Measurements from ENCODE around the gene NKTR.
A peak's percentile ranks its signal among the peaks of the same experiment; 100 is the strongest.

The NKTR gene

DNA sequence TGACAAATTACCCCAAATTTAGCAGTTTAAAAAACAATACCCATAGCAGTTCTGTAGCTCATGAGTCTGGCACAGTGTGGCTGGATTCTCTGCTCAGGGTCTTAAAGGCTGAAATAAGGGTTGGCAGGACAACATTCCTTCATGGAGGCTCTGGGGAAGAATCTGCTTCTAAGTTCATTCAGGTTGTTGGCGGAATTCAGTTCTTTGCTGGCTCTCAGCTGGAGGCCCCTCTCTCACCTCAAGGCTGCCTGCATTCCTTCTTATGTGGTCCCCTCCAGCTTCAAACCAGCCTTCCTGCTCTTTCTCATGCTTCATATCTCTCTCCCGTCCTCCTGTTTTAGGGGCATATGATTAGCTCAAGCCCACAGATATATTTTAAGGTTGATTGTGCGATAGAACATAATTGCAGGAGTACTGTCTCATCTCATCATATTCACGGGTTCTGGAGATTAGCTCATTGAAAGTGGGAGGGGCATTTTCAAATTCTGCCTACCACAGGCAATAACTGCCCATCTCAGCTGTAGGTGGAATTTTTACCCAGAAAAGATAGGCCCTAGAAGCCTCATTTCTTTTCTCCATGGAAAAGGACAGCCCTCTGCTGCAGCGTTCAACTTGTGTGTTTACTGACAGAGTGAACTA is 47.5 kb downstream of the NKTR start:
- intact Hi-C loops (cut with DNase I) = no loop called here
- DNase-seq = no peak

DNA sequence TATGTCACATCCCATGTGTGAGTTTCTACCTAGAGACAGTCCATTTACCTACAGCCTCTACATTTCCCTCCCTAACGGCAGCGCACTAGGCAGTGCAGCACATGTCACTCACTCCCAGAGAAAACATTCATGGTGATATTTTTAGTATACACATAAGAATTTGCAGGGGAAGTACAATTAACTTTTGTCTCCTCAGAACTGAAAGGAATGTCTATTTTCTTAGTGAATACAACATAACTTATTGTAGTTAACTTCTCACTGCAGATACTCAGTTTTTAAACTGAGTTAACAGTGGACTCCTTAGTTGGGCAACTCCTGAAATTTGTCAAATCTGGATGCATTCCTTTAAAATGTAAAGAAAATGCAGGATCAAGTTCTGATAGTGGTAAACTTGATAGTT is 48.5 kb downstream of the NKTR start:
- intact Hi-C loops (cut with DNase I) = no loop called here
- DNase-seq = no peak

DNA sequence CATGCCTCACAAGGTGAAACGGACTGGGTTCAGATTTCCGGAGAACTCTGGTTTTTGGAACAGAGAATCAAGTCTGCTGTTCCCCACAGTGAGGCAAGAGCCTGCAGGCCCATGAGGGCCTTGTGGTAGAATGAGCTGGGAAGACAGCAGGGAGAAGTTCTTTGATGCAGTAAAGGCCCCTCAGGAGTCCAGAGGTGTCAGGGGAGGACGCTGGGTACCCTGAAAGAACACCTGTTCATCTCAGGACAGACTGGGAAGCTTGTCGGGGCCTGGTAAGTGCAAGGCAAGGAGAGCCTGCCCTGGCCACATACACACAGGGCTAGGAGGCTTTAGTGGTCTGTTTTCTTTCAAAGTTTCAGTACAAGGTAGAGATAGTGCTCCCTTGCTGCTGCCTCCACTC is 49.3 kb downstream of the NKTR start:
- intact Hi-C loops (cut with DNase I) = loop anchor here (5.0 kb wide), 1 partner anchor 47 kb away; the partner anchor contains the start of gene NKTR
- no peak for DNase-seq

DNA sequence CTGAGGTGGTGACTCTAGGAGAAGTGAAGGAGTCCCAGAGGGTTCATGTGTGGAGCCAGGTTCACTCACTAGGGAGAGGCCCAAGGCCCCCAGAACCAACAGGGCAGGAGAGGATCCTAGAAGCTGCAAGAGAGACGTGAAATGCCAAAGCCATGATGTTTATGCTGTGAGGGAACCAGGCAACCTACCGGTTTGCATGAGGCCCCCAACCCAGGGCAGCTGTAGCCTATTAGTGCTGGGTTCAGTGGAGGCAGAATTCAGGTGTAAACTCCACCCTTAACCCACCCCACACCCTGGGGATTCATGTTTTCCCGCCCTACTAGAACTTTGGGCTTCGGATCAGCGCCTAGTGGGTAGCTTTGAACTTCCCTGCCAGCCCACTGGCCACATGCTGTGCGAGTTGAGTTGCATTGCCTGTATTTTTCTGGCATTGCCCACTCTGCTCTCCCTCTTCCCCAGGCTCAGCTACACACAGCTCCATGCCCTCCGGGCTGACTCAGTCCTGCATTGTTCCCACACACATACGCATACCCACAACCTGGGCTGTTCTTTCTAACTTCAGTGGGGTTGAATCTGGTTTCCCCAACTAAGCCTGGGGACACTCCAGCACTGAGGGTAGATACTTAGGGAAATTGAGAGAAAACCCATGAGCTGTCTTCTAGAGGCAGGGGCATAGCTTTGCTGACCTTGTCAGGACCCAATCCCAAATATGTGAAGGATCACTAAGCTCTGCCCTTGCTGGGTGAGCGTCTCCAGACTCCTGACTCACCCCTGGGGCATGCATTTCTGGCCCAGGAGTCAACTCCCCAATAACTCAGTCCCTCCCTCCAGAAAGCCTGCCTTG is 51.0 kb downstream of the NKTR start:
- DNase-seq = peak in 2 of 10 donors; percentile 21 to 60
- intact Hi-C loops (cut with DNase I) = loop anchor here (5.0 kb wide), 1 partner anchor 49 kb away; the partner anchor contains the start of gene NKTR

DNA sequence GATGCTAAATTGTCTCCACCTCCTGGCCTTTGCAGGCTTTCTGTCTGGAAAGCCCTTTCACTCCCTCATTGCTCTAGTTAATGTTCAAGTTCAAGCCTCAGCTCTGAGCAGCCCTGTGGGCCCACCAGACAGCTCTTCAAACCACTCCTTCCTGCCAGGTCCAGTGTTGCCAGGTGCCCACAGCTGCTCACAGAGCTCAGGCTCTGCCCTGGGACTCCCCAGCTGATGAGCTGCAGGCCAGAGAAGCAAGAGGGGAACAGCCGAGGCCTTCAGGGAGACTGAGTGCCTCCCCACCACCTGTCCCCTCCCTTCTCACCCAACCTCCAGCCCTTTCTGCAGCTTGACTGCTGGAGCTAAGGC is 51.7 kb downstream of the NKTR start:
- intact Hi-C loops (cut with DNase I) = loop anchor here (5.0 kb wide), 1 partner anchor 50 kb away; the partner anchor contains the start of gene NKTR

DNA sequence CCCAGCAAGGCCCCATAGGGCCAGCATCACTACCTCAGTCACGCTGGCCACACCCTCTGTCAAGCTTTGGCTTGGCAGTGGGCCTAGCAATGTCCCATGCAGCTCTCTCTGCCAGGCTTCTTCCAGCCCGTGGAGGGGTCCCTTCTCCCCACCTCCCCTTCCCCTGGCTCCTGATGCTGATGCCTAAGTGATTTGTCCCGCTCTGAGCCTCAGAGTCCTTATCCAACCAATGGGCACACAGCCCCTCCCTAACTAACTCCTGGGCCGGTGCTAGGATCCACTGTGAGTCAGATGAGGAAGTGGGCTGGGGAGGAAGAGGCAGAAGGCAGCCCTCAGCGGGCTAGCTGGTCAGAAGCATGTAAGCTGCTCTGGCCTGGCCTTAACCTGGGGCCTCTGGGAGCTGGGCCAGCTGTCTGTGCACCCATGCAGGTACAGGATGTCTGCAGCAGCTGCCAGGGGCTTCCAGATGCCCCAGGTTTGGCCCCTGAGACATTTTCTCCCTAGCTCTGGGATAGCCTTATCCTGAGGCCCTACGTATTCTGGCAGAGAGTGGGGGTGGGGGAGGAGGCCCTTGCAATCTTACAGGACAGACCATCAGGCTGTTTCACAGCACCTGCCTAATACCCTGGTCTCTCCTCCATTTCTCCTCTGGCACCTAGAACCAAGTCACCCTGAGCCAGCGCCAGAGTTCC is 52.3 kb downstream of the NKTR start:
- intact Hi-C loops (cut with DNase I) = loop anchor here (5.0 kb wide), 1 partner anchor 50 kb away; the partner anchor contains the start of gene NKTR

More for the DNA sequence above, 51.7 kb downstream of the NKTR start:
- DNase-seq = no peak

DNA sequence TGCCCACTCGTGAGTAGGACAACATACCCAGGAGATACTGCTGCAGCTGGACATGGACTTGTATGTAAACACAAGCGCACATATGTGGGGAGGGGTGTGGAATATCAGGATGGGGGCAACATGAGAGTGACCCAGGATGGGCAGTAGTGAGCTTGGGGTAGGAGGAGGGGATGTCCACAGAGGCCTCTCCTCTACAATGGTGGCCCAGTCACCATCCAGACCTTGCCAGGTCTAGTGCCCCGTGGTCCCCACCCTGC is 52.7 kb downstream of the NKTR start:
- DNase-seq = no peak
- intact Hi-C loops (cut with DNase I) = loop anchor here (5.0 kb wide), 1 partner anchor 51 kb away; the partner anchor contains the start of gene NKTR

More for the DNA sequence above, 52.3 kb downstream of the NKTR start:
- peak in 4 of 10 donors; percentile 50 to 93 (median 82) for DNase-seq

DNA sequence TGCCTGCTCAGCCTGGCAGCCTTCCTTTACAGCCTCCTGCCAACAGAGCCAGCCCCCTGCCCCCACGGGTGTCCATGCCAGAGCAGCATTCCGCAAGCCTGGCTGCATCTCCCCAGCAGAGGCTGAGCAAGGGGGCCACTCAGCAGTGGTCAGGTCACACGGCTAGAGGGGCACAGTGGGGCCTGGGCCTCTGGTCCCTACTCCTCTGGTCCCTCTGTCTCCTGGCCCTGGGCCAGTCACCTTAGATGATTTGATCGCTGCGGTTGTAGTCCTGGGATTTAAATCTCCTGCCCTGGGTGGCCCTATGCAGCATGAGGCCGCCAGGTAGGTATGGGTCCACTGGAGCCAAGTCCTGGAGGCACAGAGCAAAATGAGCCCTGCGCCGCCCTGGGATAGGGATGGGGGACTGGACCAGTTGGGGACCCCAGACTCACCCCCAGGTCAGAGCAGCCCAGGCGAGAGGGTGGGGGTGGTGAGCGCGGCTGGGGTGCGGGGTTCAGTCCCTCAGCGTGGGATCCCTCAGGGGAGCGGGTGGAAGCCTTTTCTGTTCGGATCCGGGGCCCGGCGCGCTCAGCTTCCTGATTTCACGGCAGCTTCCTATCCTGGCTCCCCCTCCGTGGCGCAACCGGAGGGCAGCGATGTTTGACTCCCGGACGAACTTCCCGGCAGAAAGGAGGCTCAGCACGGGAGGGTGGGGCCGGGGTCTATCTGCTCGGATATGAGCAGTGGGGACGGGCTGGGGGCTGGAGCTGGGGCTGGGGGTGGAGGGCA is 53.3 kb downstream of the NKTR start, which contains the start of gene ZBTB47:
Gene ZBTB47 (plus strand): TSS at position 138 of the 771 bp plus-strand sequence. CDS start 4,659 bp downstream, outside the sequence.
- intact Hi-C loops (cut with DNase I) = loop anchor here (5.0 kb wide), 1 partner anchor 51 kb away; the partner anchor contains the start of gene NKTR
- peak in 4 of 10 donors; percentile 58 to 93 (median 88) for DNase-seq

DNA sequence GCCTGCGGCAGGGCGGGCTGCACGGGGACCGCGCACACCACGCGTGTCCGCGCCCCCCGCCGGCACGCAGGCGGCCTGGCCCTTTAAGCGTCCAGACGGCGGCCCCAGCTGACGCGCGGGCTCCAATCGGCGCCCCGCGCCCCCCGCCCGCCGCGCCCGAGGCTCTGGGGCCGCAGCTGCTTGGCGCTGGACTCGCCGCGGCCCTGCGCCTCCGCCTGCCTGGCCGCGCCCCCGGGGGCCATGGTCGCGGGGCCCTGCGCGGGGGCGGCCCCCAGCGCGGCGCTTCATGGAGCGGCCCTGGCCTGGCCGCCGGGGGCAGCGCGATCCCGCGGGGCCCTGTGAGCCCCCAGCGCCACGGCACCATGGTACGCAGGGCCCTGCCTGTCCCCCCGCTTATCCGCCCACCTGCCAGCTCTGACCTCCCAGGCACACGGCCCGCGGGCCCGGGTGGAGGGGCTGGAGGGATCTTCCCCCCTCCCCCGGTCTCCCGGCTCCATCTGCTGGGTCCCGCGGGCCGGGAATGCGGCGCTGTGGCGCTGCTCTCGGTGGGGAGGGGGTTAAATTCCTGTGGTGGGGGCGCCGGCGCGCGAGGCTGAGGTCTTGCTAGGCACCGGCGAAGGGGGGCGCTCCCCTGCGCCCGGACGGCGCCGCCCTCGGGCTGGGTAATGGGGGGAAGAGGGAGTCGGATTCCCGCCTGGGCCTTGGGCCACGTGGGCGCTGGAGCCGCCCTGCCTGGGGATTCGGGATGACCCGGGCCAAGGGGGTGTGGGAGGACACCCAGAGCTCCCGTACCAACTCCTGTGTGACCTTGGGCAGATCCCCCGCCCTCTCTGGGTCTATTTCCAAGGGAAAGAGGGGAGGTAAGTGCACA is 54.1 kb downstream of the NKTR start:
- peak in 6 of 10 donors; percentile 65 to 97 (median 87) for DNase-seq
- intact Hi-C loops (cut with DNase I) = loop anchor here (5.0 kb wide), 1 partner anchor 52 kb away; the partner anchor contains the start of gene NKTR

DNA sequence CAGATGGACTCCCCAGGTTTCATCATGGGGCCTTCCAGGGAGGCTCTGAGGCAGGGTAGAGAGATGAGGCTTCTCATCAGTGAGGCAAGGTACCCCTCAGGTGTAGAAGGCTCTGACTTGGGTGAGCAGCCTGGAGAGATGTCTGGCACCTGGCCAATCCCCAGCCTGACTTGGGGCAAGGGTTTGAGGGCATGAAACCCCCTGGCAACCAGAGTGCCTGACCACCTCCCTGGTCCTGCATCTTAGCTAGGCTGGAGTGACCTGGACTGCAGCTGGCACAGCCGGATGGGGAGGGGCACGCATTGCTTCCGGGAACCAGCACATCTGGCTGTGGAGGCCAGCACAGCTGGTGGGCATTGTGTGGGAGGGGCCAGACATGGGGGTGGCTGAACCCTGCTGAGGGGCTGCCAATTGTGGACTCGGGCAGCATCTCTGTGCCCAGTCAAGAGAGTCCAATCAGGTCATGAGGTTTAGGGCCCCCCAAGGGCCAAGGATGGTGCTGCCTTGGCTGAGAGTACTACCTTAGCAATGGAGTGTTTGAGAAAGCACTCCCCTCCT is 54.9 kb downstream of the NKTR start:
- intact Hi-C loops (cut with DNase I) = no loop called here
- peak in 5 of 10 donors; percentile 51 to 93 (median 74) for DNase-seq

DNA sequence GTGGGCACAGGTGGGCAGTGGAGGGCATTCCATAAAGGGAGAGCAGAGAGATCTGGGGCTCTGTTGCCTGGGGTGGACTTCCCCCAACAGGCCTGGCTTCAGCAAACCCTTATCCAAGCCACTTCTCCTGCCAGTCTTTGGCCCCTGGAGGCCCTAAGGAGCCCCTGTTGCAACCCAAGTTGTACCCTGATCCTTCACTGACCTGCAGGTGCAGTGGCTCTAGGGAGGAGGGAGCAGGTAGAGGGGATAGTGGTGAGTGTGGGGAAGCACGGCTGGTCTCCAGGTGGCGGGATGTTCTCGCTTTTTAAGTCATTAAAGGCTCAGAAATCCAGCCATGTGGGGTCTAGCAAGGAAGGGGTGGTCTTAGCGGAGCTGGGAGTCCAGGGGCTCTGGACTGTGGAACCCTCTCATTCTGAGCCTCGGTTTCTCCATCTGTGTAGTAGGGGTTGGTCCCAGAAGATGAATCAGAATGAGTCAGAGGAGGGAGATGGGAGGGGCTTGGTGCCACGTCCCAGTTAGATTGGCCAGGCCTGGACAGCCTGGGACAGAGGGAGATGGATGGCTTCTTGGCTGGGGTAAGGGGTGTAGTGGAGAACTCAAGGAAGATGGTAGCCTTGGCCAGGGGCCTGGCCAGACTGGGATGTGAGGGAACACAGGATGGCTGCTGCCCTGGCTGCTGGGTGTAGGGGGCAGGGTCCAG is 55.6 kb downstream of the NKTR start:
- intact Hi-C loops (cut with DNase I) = no loop called here
- DNase-seq = peak in 2 of 10 donors; percentile 37 to 86

DNA sequence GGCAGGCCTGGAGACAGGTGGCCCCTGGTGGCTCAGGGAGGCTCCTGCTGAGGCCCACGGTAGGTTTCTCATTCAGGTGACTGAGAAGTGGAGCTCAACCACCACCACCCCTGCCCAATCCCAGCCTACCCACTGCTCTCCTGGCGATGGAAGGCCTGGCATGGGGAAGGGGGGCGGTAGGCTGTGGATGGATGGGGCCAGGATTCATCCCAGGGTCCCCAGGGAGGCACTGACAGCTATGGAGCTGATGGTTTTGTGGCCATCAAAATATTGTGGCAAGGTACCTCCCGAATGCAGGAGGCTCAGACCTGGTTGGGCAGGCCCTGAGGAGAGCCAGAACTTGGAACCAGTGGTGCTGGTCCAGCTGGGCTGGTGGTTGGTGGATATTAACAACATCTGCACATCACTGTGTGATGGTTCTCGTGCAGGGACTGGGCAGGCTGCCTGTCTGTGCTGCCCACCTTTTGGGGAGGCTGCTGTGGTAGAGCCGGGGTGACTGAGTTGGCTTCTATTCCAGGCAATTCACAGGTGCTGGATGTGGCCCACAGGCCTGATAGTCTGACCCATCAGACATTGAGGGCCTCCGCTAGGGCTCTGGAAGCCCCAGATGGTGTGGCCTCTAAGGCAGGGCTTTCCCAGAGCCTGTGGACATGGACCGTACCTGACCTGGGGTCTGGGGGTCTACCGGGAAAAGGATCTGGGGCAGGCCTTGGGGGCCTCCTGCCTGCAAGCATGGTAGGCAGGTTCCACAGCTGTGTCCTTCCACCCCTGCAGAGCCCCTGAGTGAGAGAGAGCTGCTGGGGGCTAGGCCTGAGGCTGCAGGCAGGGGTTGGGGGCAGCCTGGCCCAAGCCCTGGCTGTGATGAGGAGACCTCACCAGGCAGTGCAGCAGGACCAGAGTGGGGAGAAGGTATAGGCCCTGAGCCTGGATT is 56.5 kb downstream of the NKTR start:
- intact Hi-C loops (cut with DNase I) = no loop called here
- peak in 2 of 10 donors; percentile 61 to 77 for DNase-seq

DNA sequence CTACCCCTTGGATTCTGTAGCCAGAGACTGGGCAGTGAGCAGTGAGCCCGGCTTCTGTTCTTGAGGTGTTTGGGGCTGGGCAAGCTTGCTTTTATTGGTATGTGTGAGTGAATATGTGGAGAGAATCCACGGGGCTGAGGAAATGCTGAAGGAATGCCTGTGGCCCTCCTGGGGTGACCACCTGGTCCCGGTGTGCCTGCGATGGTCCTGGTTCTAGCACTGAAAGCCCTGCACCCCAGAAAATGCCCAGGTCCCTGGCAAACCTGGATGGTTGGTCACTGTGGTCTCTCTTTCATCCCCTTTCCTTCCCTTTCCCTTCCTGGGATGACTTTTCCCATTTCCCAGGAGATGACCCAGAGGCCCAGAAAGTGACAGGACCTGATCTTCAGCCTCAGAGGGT is 57.2 kb downstream of the NKTR start:
- peak in 1 of 10 donors; percentile 71 for DNase-seq
- intact Hi-C loops (cut with DNase I) = no loop called here

DNA sequence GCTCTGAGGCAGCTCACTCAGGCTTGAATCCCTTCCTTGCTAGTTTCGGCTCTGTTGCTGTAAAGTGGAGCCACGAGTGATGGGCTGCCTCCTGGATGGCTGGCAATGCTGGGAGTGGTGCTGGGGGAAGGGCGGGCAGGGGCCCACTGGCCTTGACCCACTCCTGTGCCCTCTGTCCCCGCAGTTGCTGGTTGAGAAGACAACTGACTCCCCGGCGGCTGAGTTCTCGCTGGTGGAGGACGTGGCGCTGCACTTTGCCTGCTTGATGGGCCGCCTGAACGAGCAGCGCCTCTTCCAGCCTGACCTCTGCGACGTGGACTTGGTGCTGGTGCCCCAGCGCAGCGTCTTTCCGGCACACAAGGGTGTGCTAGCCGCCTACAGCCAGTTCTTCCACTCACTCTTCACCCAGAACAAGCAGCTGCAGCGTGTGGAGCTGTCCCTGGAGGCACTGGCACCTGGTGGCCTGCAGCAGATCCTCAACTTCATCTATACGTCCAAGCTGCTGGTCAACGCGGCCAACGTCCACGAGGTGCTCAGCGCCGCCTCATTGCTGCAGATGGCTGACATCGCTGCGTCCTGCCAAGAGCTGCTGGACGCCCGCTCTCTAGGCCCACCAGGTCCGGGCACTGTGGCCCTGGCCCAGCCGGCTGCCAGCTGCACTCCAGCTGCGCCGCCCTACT is 57.7 kb downstream of the NKTR start:
- peak in 4 of 10 donors; percentile 52 to 93 (median 84) for DNase-seq
- intact Hi-C loops (cut with DNase I) = no loop called here

DNA sequence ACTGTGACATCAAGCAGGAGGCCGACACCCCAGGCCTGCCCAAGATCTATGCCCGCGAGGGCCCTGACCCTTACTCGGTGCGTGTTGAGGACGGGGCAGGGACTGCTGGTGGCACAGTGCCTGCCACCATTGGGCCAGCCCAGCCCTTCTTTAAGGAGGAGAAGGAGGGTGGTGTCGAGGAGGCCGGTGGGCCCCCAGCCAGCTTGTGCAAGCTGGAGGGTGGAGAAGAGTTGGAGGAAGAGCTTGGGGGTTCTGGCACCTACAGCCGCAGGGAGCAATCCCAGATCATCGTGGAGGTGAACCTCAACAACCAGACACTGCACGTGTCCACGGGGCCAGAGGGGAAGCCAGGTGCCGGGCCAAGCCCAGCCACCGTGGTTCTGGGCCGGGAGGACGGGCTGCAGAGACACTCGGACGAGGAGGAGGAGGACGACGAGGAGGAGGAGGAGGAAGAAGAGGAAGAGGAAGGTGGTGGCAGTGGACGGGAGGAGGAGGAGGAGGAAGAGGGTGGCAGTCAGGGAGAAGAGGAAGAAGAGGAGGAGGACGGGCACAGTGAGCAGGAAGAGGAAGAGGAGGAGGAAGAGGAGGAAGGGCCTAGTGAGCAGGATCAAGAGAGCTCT is 58.4 kb downstream of the NKTR start:
- intact Hi-C loops (cut with DNase I) = no loop called here
- peak in 2 of 10 donors; percentile 20 to 75 for DNase-seq
